T-cell (primary cell): Measurements from ENCODE around the gene PSMD1. TPM values are rescaled to one million over a fixed set of nuclear protein-coding genes. Genes with fewer than 3 reads are reported as not detected.

Source experiments
- ATAC-seq, 4 experiments: fragments of 200-7000 bp in 3 of 4; fragments of 150-1000 bp in 1 of 4; cut with Tn5 transposase; replicated peaks in 1 of 4; 1 replicate in 3 of 4; 2 replicates in 1 of 4; pipeline ENCODE4 v1.10.0; 2021; ENCODE audit warnings: moderate library complexity in 3 of 4, mild to moderate bottlenecking in 2 of 4, moderate number of reproducible peaks in 1 of 4
- CTCF ChIA-PET, 2 donors: fragments of 300-600 bp; sonication (Branson Sonifier 250); formaldehyde crosslinking; loops; one replicate each; lab custom pipeline; 2022; ENCODE audit warnings: antibody characterized with exemption in 2 of 2; lab: Charles Lee
- POLR2A ChIA-PET, 2 donors: fragments of 300-600 bp; sonication (Branson Sonifier 250); formaldehyde crosslinking; loops; one replicate each; lab custom pipeline; 2022; ENCODE audit warnings: antibody characterized with exemption in 2 of 2; lab: Charles Lee
- DNase-seq, 35 experiments: peaks; one replicate each; pipeline versions ENCODE4 v3.0.0 to v3.0.0-alpha.2; 2013 to 2023
- H3K27ac ChIP-seq: one replicate; pipeline ENCODE4 v1.5.1; 2013; ENCODE audit warnings: low read length
- H3K27me3 ChIP-seq, 2 experiments: replicated peaks in 1 of 2; 1 replicate in 1 of 2; 2 replicates in 1 of 2; pipeline versions ENCODE4 v1.6.1 to v1.7.0; 2013; ENCODE audit warnings: low read length in 1 of 2, mixed read lengths in 1 of 2; ENCODE audit not compliant: control insufficient read depth in 2 of 2, insufficient read depth in 2 of 2; ENCODE audit errors: extremely low read depth in 1 of 2
- H3K36me3 ChIP-seq, 2 donors: 1 replicate in 1 of 2; 2 replicates in 1 of 2; pipeline versions ENCODE4 v1.6.1 to v1.7.0; 2013; ENCODE audit warnings: low read length in 1 of 2; ENCODE audit not compliant: control insufficient read depth in 2 of 2, insufficient read depth in 1 of 2; ENCODE audit errors: extremely low read depth in 1 of 2
- H3K4me1 ChIP-seq, 2 experiments: 1 replicate in 1 of 2; 2 replicates in 1 of 2; pipeline versions ENCODE4 v1.6.1 to v1.7.0; 2013; ENCODE audit warnings: low read length in 2 of 2, mixed read lengths in 1 of 2; ENCODE audit not compliant: insufficient read depth in 2 of 2, control insufficient read depth in 1 of 2; ENCODE audit errors: extremely low read depth in 1 of 2
- H3K4me3 ChIP-seq, 2 donors: 1 replicate in 1 of 2; 2 replicates in 1 of 2; pipeline versions ENCODE4 v1.5.1 to v1.7.0; 2013; ENCODE audit warnings: mild to moderate bottlenecking in 2 of 2, low read length in 1 of 2, moderate library complexity in 1 of 2; ENCODE audit not compliant: control insufficient read depth in 1 of 2; ENCODE audit errors: extremely low read depth in 1 of 2
- H3K9me3 ChIP-seq: 2 replicates; pipeline ENCODE4 v1.7.0; 2013
- H3K27ac Mint-ChIP-seq, 2 donors: one replicate each; pipeline ENCODE4 v1.8.0; 2020 to 2021; ENCODE audit warnings: mild to moderate bottlenecking in 2 of 2, mixed read lengths in 2 of 2
- H3K27me3 Mint-ChIP-seq, 2 donors: one replicate each; pipeline ENCODE4 v1.8.0; 2021 to 2022; ENCODE audit warnings: mixed read lengths in 2 of 2
- H3K36me3 Mint-ChIP-seq: one replicate; pipeline ENCODE4 v1.8.0; 2021; ENCODE audit warnings: mixed read lengths
- H3K4me1 Mint-ChIP-seq, 3 donors: one replicate each; pipeline ENCODE4 v1.8.0; 2020 to 2022; ENCODE audit warnings: mixed read lengths in 3 of 3, mild to moderate bottlenecking in 1 of 3
- H3K4me3 Mint-ChIP-seq, 3 donors: one replicate each; pipeline ENCODE4 v1.8.0; 2020 to 2022; ENCODE audit warnings: mild to moderate bottlenecking in 3 of 3, mixed read lengths in 3 of 3, moderate library complexity in 3 of 3
- H3K9me3 Mint-ChIP-seq, 3 donors: one replicate each; pipeline ENCODE4 v1.8.0; 2020 to 2022; ENCODE audit warnings: mixed read lengths in 3 of 3
- WGBS: methylation state at CpG from one replicate; pipeline ENCODE4 v1.1.5; 2013; ENCODE audit warnings: missing lambda C conversion rate; ENCODE audit not compliant: insufficient coverage; 5-methylcytosine and 5-hydroxymethylcytosine counted together
- total RNA-seq, 35 experiments: library from RNA in 6 of 35; stranded (reverse) in 6 of 35; fragments of 120-200 nt in 1 of 35; gene quantifications; one replicate each; pipeline versions ENCODE4 v1.2.1 to v1.2.4 and lab custom pipeline; 2013 to 2026

Gene PSMD1
- total RNA-seq, 5 donors from 2014 or later (not counting 1 experiment from before 2014, with no cell fraction given): 39.5 to 48.2 (median 46.9) TPM

- H3K9me3 ChIP-seq: no peaks in the 10 kb centered on the region
- CTCF ChIA-PET: interaction anchor here (0.5 to 1.3 kb wide), 7 partner anchors 10 to 283 kb away, joined by 3 to 6 read pairs (median 3); partner anchors contain the start of gene HTR2B (in 1 of the 2)
- POLR2A ChIA-PET: interaction anchor here in 1 of 2 donors (1.2 kb wide), 1 partner anchor 407 kb away, joined by 3 read pairs; the partner anchor contains the start of gene NCL
- no peaks in the 10 kb centered on the region for H3K27me3 ChIP-seq
- Mint-ChIP-seq H3K4me1 (peaks cover 50 to 56% (median 52%) of the 10 kb centered on the region in 3 donors), H3K36me3 (peaks cover 11% of the 10 kb centered on the region), H3K27me3 (peaks cover 0 to 3% of the 10 kb centered on the region in 2 donors), H3K27ac (peak overlapping the region; percentile 66 to 71), H3K9me3 (no peaks in the 10 kb centered on the region), H3K4me3 (peak overlapping the region; percentile 89 to 98 (median 96))
- H3K27ac ChIP-seq: no peak overlapping the region
- DNase-seq (peak in 1 of 35 experiments; percentile 14), ATAC-seq (no peak)
- 28% methylated on average over 4 of the region's 10 CpGs for WGBS
- peak overlapping the region; percentile 92 to 96 for H3K4me3 ChIP-seq
- peaks cover 0 to 11% of the 10 kb centered on the region in 2 donors for H3K36me3 ChIP-seq
- H3K4me1 ChIP-seq: peaks cover 21 to 25% of the 10 kb centered on the region in 2 experiments
Observed at GRCh38 chr2:231057590-231057989, 923 bp downstream of the PSMD1 start.

- CTCF ChIA-PET: interaction anchor here (0.6 kb wide), 3 partner anchors 120 to 389 kb away, joined by 3 to 4 read pairs (median 3); no protein-coding TSS in a partner anchor
- H3K4me1 Mint-ChIP-seq: peaks cover 37 to 42% (median 38%) of the 10 kb centered on the region in 3 donors
- Histone ChIP-seq H3K36me3 (peaks cover 0 to 24% of the 10 kb centered on the region in 2 donors), H3K4me3 (no peak overlapping the region), H3K9me3 (no peaks in the 10 kb centered on the region), H3K4me1 (peaks cover 15 to 18% of the 10 kb centered on the region in 2 experiments), H3K27me3 (no peaks in the 10 kb centered on the region), H3K27ac (no peak overlapping the region)
- DNase-seq (no peak), ATAC-seq (no peak)
- H3K36me3 Mint-ChIP-seq: peaks cover 20% of the 10 kb centered on the region
- peak overlapping the region; percentile 89 to 98 (median 96) for H3K4me3 Mint-ChIP-seq
- POLR2A ChIA-PET: interaction anchor here in 1 of 2 donors (0.6 kb wide), 1 partner anchor 13 kb away, joined by 6 read pairs; no protein-coding TSS in a partner anchor
- H3K27ac Mint-ChIP-seq: peak overlapping the region in 1 of 2 donors; percentile 37
- WGBS: 100% methylated on average over 3 of the region's 4 CpGs
- H3K27me3 Mint-ChIP-seq: peaks cover 0 to 3% of the 10 kb centered on the region in 2 donors
- H3K9me3 Mint-ChIP-seq: no peaks in the 10 kb centered on the region
Observed at GRCh38 chr2:231058761-231059550, 2.3 kb downstream of the PSMD1 start.

- H3K4me3 ChIP-seq: no peak overlapping the region
- no peaks in the 10 kb centered on the region for H3K9me3 Mint-ChIP-seq
- peaks cover 23% of the 10 kb centered on the region for H3K36me3 Mint-ChIP-seq
- H3K4me1 ChIP-seq: peaks cover 15 to 18% of the 10 kb centered on the region in 2 experiments
- no peaks in the 10 kb centered on the region for H3K9me3 ChIP-seq
- no peak overlapping the region for H3K27ac Mint-ChIP-seq
- no peaks in the 10 kb centered on the region for H3K27me3 ChIP-seq
- WGBS: no CpG with 5 or more reads among the region's 2 CpGs
- DNase-seq (no peak), ATAC-seq (no peak)
- H3K4me1 Mint-ChIP-seq: peaks cover 35 to 39% (median 37%) of the 10 kb centered on the region in 3 donors
- H3K27me3 Mint-ChIP-seq: no peaks in the 10 kb centered on the region
- peaks cover 3 to 29% of the 10 kb centered on the region in 2 donors for H3K36me3 ChIP-seq
- CTCF ChIA-PET: interaction anchor here in 1 of 2 donors (0.6 kb wide), 1 partner anchor 16 kb away, joined by 3 read pairs; no protein-coding TSS in a partner anchor
- no peak overlapping the region for H3K27ac ChIP-seq
- no peak overlapping the region for H3K4me3 Mint-ChIP-seq
- POLR2A ChIA-PET: no interaction called here
Observed at GRCh38 chr2:231059756-231060155, 3.1 kb downstream of the PSMD1 start.

GRCh38 chr2:231062776-231063175 is 6.1 kb downstream of the PSMD1 start:
- ATAC-seq (no peak), DNase-seq (no peak)
- Histone ChIP-seq H3K4me3 (no peak overlapping the region), H3K4me1 (peaks cover 7 to 14% of the 10 kb centered on the region in 2 experiments), H3K36me3 (peaks cover 5 to 47% of the 10 kb centered on the region in 2 donors), H3K27me3 (no peaks in the 10 kb centered on the region), H3K27ac (no peak overlapping the region), H3K9me3 (no peaks in the 10 kb centered on the region)
- no CpG with 5 or more reads among the region's 3 CpGs for WGBS
- Mint-ChIP-seq H3K36me3 (peaks cover 38% of the 10 kb centered on the region), H3K4me1 (peaks cover 26 to 31% (median 28%) of the 10 kb centered on the region in 3 donors), H3K4me3 (no peak overlapping the region), H3K27ac (no peak overlapping the region), H3K9me3 (no peaks in the 10 kb centered on the region), H3K27me3 (no peaks in the 10 kb centered on the region)
- CTCF ChIA-PET: interaction anchor here in 1 of 2 donors (0.9 to 1.7 kb wide), 2 partner anchors 10 to 980 kb away, joined by 3 to 6 read pairs; no protein-coding TSS in a partner anchor
- POLR2A ChIA-PET: no interaction called here

- H3K36me3 Mint-ChIP-seq: peaks cover 44% of the 10 kb centered on the region
Observed at GRCh38 chr2:231063347-231063746, 6.7 kb downstream of the PSMD1 start.

GRCh38 chr2:231065966-231066365 is 9.3 kb downstream of the PSMD1 start:
- no peaks in the 10 kb centered on the region for H3K9me3 Mint-ChIP-seq
- DNase-seq: no peak
- H3K9me3 ChIP-seq: no peaks in the 10 kb centered on the region
- H3K36me3 Mint-ChIP-seq: peaks cover 53% of the 10 kb centered on the region
- H3K27me3 Mint-ChIP-seq: no peaks in the 10 kb centered on the region
- ChIA-PET CTCF (no interaction called here), POLR2A (no interaction called here)
- no peak for ATAC-seq
- H3K4me1 ChIP-seq: no peaks in the 10 kb centered on the region
- no peak overlapping the region for H3K4me3 ChIP-seq
- peaks cover 5 to 66% of the 10 kb centered on the region in 2 donors for H3K36me3 ChIP-seq
- H3K4me3 Mint-ChIP-seq: no peak overlapping the region
- no peaks in the 10 kb centered on the region for H3K27me3 ChIP-seq
- no peak overlapping the region for H3K27ac ChIP-seq
- H3K27ac Mint-ChIP-seq: no peak overlapping the region
- WGBS: no CpG with 5 or more reads among the region's 1 CpG
- H3K4me1 Mint-ChIP-seq: peaks cover 0 to 14% (median 5%) of the 10 kb centered on the region in 3 donors

More at GRCh38 chr2:231063347-231063746, 6.7 kb downstream of the PSMD1 start:
- Mint-ChIP-seq H3K27ac (no peak overlapping the region), H3K4me3 (no peak overlapping the region), H3K9me3 (no peaks in the 10 kb centered on the region), H3K27me3 (no peaks in the 10 kb centered on the region), H3K4me1 (peaks cover 21 to 30% (median 25%) of the 10 kb centered on the region in 3 donors)
- ChIA-PET CTCF (interaction anchor here in 1 of 2 donors (0.9 to 1.7 kb wide), 2 partner anchors 10 to 979 kb away, joined by 3 to 6 read pairs; no protein-coding TSS in a partner anchor), POLR2A (no interaction called here)
- no CpG with 5 or more reads among the region's 1 CpG for WGBS
- H3K4me3 ChIP-seq: no peak overlapping the region
- DNase-seq (no peak), ATAC-seq (no peak)
- no peaks in the 10 kb centered on the region for H3K9me3 ChIP-seq
- no peak overlapping the region for H3K27ac ChIP-seq
- H3K36me3 ChIP-seq: peaks cover 5 to 53% of the 10 kb centered on the region in 2 donors
- H3K27me3 ChIP-seq: no peaks in the 10 kb centered on the region
- peaks cover 3 to 9% of the 10 kb centered on the region in 2 experiments for H3K4me1 ChIP-seq
